Measurements from ENCODE around the gene GCNT3. TPM values are rescaled to one million over a fixed set of nuclear protein-coding genes. Genes with fewer than 3 reads are reported as not detected.

GCNT3 gene
- total RNA-seq, 4 donors from 2014 or later: not detected

DNA sequence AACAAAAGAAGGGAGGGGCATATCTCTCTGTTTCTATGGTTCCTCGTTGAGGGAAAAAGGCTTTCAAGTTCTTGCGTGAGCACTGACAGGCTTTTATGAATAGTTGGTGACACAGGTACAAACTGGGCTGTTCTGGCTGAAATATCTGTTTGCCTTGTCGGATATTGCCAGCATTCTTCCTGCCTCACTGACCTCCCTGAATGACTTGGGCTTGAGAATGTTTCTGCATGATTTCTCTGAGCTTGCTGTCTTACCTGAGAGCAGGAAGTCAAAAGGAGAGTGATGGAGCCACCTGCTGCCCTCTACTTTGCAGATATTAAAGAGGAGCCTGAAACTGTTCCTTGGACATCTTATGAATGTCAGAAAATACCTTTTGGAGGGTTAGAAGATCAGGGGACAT is 4.8 kb downstream of the GCNT3 start:
- TF ChIP-seq, protein P1, sequence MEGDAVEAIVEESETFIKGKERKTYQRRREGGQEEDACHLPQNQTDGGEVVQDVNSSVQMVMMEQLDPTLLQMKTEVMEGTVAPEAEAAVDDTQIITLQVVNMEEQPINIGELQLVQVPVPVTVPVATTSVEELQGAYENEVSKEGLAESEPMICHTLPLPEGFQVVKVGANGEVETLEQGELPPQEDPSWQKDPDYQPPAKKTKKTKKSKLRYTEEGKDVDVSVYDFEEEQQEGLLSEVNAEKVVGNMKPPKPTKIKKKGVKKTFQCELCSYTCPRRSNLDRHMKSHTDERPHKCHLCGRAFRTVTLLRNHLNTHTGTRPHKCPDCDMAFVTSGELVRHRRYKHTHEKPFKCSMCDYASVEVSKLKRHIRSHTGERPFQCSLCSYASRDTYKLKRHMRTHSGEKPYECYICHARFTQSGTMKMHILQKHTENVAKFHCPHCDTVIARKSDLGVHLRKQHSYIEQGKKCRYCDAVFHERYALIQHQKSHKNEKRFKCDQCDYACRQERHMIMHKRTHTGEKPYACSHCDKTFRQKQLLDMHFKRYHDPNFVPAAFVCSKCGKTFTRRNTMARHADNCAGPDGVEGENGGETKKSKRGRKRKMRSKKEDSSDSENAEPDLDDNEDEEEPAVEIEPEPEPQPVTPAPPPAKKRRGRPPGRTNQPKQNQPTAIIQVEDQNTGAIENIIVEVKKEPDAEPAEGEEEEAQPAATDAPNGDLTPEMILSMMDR (IDR thresholded peaks at IDR 0.05; ENCODE audit: low read depth): no peak

DNA sequence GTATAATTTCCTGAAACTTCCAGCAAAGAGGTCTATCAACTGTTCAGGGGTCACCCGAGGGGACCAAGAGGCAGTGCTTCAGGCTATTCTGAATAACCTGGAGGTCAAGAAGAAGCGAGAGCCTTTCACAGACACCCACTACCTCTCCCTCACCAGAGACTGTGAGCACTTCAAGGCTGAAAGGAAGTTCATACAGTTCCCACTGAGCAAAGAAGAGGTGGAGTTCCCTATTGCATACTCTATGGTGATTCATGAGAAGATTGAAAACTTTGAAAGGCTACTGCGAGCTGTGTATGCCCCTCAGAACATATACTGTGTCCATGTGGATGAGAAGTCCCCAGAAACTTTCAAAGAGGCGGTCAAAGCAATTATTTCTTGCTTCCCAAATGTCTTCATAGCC is 6.8 kb downstream of the GCNT3 start:
- TF ChIP-seq, protein P1 (IDR thresholded peaks at IDR 0.05; ENCODE audit: low read depth): no peak

DNA sequence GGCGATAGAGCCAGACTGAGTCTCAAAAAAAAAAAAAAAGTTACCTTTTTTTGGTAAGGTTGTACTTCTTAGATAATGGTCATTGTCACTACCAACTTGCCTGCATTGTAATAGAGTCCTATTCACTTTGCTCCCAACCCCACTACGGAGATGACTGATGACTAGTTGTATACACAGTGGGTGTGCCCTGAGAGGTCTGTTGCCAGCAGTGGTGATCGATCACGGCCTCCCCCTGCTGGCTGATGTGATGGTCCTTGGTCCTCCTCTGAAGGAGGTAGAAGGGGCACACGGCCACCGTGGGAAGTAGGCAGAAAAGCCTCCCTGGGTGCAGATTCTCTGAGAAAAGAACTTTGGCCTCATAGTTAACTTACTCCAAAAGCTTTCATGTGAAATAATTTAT is 10.7 kb downstream of the GCNT3 start:
- TF ChIP-seq, protein P1 (IDR thresholded peaks at IDR 0.05; ENCODE audit: low read depth): no peak

DNA sequence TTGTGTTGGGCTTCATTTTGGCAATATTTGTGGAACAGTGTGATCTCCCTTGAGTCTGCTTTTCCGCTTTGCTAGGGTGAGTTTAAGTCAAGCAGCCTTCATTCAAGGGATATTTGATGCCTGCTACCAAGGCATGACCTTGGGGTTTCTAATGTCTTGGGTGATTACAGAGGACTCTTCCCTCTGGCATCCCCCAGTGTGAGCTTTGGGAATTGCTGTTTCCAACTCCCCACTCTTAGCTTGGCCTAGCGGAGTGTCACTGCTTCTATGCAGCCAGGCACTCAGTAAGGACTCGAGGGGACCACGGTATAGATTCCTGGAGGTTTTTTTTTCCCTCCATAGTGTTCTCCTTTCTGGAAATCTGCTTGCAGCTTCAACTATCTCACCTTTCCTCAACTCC is 21.1 kb downstream of the GCNT3 start:
- TF ChIP-seq, protein P1 (IDR thresholded peaks at IDR 0.05; ENCODE audit: low read depth): no peak

DNA sequence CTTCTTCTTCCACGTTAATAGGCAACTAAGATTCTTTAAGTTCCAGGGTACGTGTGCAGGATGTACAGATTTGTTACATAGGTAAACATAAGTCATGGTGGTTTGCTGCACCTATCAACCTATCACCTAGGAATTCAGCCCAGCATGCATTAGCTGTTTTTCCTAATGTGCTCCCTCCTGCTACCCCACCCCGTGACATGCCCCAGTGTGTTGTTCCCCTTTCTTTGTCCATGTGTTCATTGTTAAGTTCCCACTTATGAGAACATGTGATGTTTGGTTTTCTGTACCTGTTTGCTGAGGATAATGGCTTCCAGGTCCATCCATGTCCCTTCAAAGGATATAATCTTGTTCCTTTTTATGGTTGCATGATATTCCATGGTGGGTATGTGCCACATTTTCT is 24.6 kb downstream of the GCNT3 start:
- TF ChIP-seq, protein P1 (IDR thresholded peaks at IDR 0.05; ENCODE audit: low read depth): no peak

DNA sequence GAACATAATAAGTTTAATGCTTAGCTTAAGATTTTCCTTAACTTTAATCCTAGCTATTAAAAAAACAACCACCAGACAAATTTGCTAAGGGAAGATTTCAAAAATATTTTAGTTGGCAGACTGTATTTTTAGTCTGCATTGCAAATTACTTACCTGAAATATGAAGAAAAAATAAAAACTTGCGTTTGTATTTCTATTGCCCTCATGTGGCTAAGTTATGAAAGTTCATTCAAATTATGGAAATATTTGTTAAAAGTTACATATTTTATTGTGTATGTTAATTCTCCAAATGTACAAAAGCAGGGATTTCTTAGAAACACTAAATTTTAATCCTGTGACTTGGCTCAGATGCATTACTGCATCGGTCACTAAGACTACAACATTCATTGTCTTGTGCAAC is 30.8 kb downstream of the GCNT3 start:
- TF ChIP-seq, protein P1 (IDR thresholded peaks at IDR 0.05; ENCODE audit: low read depth): no peak

DNA sequence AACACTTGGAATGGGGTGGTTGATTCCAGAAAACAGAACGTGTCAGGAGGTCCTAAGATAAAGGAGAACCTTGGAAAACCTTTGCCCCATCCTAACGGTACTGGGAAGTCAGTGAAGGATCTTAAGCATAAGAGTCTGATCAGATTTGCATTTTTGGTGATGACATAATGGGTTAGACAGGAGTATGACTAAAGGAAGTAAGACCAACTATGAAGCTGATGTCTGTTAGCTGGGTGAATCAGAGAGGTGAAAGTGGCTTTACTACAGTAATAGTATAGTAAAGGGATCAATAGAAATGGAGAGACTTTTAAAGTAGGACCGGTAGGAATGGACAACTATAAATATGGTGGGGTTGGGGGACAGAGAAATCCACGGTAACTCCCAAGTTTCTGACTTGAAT is 33.2 kb downstream of the GCNT3 start:
- TF ChIP-seq, protein P1 (IDR thresholded peaks at IDR 0.05; ENCODE audit: low read depth): no peak
